Right atrium auricular region (tissue), 2 donors: ENCODE data around the gene AUH. TPM values are rescaled to one million over a fixed set of nuclear protein-coding genes. Genes with fewer than 3 reads are reported as not detected.

Experiments used
- DNase-seq: peaks from one replicate; pipeline ENCODE4 v3.0.0-alpha.2; 2019; ENCODE audit warnings: low spot score
- H3K27ac ChIP-seq, 2 donors: fragments of 200-600 bp; sonication (generic); 1 replicate in 1 of 2; 2 replicates in 1 of 2; pipeline ENCODE4 v1.5.1; 2016 to 2019
- H3K27me3 ChIP-seq, 2 donors: fragments of 200-600 bp; sonication (generic); one replicate each; pipeline versions ENCODE4 v1.5.1 to v1.6.0; 2017 to 2019
- H3K36me3 ChIP-seq: fragments of 200-600 bp; sonication (generic); one replicate; pipeline ENCODE4 v1.5.1; 2016
- H3K4me1 ChIP-seq, 2 donors: fragments of 200-600 bp; sonication (generic); one replicate each; pipeline versions ENCODE4 v1.5.1 to v1.6.0; 2017 to 2019
- H3K4me3 ChIP-seq, 2 donors: fragments of 200-600 bp; sonication (generic); 1 replicate in 1 of 2; 2 replicates in 1 of 2; pipeline ENCODE4 v1.5.1; 2017 to 2019; ENCODE audit warnings: mild to moderate bottlenecking in 1 of 2, moderate library complexity in 1 of 2
- H3K9me3 ChIP-seq, 2 donors: fragments of 200-600 bp; sonication (generic); one replicate each; pipeline ENCODE4 v1.5.1; 2019
- CTCF ChIP-seq, 2 donors: fragments of 200-600 bp; sonication (generic); IDR thresholded peaks; one replicate each; pipeline ENCODE4 v1.5.1; 2019; ENCODE audit warnings: antibody characterized with exemption in 2 of 2
- total RNA-seq, 2 donors: library from RNA; depleted of rRNA; stranded (reverse); fragments of >200 nt; gene quantifications; one replicate each; pipeline ENCODE4 v1.1.0, GENCODE V29; 2016

Gene AUH
- total RNA-seq, 2 donors from 2014 or later = 16.3 to 50.4 TPM

DNA sequence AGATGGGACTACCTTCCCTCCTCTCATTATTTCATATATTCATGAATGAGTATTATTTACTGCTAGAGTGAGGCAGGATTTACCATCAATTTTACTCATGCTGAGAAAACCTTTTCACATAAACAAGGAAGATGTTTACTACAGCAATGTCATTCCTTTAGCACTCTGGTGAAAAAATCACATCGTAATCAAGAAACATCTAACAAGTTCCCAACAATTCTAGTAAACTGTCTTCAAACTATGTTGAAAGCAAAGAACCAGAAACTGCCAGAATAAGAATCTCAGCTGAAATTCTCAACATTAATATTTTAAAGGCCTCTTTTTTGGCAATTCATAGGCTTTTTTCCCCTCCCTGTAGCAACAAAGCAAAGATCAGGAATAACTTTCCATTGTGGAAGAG, 28.2 kb downstream of the AUH start:
- no peak for TF ChIP-seq CTCF (IDR thresholded peaks at IDR 0.05)
- H3K4me3 ChIP-seq = no peak overlapping the region
- peaks cover 0 to 12% of the 10 kb centered on the region in 2 donors for H3K4me1 ChIP-seq
- no peaks in the 10 kb centered on the region for H3K9me3 ChIP-seq
- H3K27me3 ChIP-seq = no peaks in the 10 kb centered on the region
- no peak for DNase-seq
- H3K27ac ChIP-seq = no peak overlapping the region
- H3K36me3 ChIP-seq = no peaks in the 10 kb centered on the region

GRCh38 chr9:91332546-91333231, 29.0 kb downstream of the AUH start:
- no peak for DNase-seq
- TF ChIP-seq CTCF (IDR thresholded peaks at IDR 0.05) = no peak
- H3K36me3 ChIP-seq = no peaks in the 10 kb centered on the region

GRCh38 chr9:91331849-91332248, 29.9 kb downstream of the AUH start:
- H3K27me3 ChIP-seq = no peaks in the 10 kb centered on the region
- H3K36me3 ChIP-seq = peaks cover 7% of the 10 kb centered on the region
- H3K4me1 ChIP-seq = peaks cover 0 to 12% of the 10 kb centered on the region in 2 donors
- no peak overlapping the region for H3K4me3 ChIP-seq
- TF ChIP-seq CTCF (IDR thresholded peaks at IDR 0.05) = no peak
- no peaks in the 10 kb centered on the region for H3K9me3 ChIP-seq
- no peak overlapping the region for H3K27ac ChIP-seq
- no peak for DNase-seq

More at GRCh38 chr9:91332546-91333231, 29.0 kb downstream of the AUH start:
- no peaks in the 10 kb centered on the region for H3K27me3 ChIP-seq
- H3K4me1 ChIP-seq = peaks cover 0 to 12% of the 10 kb centered on the region in 2 donors
- no peaks in the 10 kb centered on the region for H3K9me3 ChIP-seq
- no peak overlapping the region for H3K4me3 ChIP-seq
- no peak overlapping the region for H3K27ac ChIP-seq

- no peak for TF ChIP-seq CTCF (IDR thresholded peaks at IDR 0.05)
- DNase-seq = no peak
- peaks cover 0 to 8% of the 10 kb centered on the region in 2 donors for H3K4me1 ChIP-seq
- no peaks in the 10 kb centered on the region for H3K9me3 ChIP-seq
- H3K27ac ChIP-seq = no peak overlapping the region
- no peak overlapping the region for H3K4me3 ChIP-seq
- no peaks in the 10 kb centered on the region for H3K27me3 ChIP-seq
- H3K36me3 ChIP-seq = peaks cover 10% of the 10 kb centered on the region
These were observed 33.5 kb downstream of the AUH start for GRCh38 chr9:91328186-91328585.

DNA sequence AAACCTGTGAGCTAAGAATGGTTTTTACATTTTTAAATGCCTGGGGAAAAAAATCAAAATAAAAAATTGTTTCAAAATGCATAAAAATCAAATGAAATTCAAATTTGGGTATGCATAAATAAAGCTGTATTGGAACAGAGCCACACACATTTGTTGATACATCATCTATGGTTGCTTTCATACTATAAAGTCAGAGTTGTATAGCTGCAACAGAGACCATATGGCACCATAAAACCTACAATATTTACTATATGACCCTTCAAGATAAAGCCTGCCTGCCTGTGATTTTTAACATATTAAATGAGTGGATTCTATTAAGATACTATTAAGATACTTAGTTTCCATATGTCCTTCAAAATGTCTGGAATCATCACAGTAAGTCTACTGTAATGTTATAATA, 40.0 kb downstream of the AUH start:
- no peak for DNase-seq
- Histone ChIP-seq H3K4me1 (no peaks in the 10 kb centered on the region), H3K27ac (no peak overlapping the region), H3K36me3 (peaks cover 11% of the 10 kb centered on the region), H3K9me3 (no peaks in the 10 kb centered on the region), H3K27me3 (no peaks in the 10 kb centered on the region), H3K4me3 (no peak overlapping the region)
- no peak for TF ChIP-seq CTCF (IDR thresholded peaks at IDR 0.05)

- no peaks in the 10 kb centered on the region for H3K27me3 ChIP-seq
- H3K27ac ChIP-seq = no peak overlapping the region
- no peaks in the 10 kb centered on the region for H3K4me1 ChIP-seq
- TF ChIP-seq CTCF (IDR thresholded peaks at IDR 0.05) = no peak
- no peak overlapping the region for H3K4me3 ChIP-seq
- H3K9me3 ChIP-seq = no peaks in the 10 kb centered on the region
- DNase-seq = no peak
- peaks cover 11% of the 10 kb centered on the region for H3K36me3 ChIP-seq
These were observed 41.4 kb downstream of the AUH start for GRCh38 chr9:91320299-91320698.
